Caki2 (cell line): ENCODE results near the gene DEDD. TPM values are rescaled to one million over a fixed set of nuclear protein-coding genes. Genes with fewer than 3 reads are reported as not detected.

Experiments used
- DNase-seq: peaks from one replicate; pipeline ENCODE4 v3.0.0-alpha.2; 2015; ENCODE audit warnings: low read depth
- in situ Hi-C: cut with HindIII; loops from 2 replicates; pipeline ENCODE4 v1.10.0; 2016; ENCODE audit warnings: low sequenced_read_pairs, low pct_unique_long_range_greater_than_20kb, mixed read lengths
- total RNA-seq: library from RNA; depleted of rRNA; stranded (reverse); fragments of >200 nt; shearing (Covaris generic); gene quantifications from 2 replicates; pipeline ENCODE4 v1.2.3, GENCODE V29; 2014; ENCODE audit warnings: low replicate concordance; rRNA removed

Gene DEDD
- 17.4 and 39.5 TPM in 2 replicates for total RNA-seq

- peak; percentile 97 for DNase-seq
- in situ Hi-C loops = no loop called here
Measured at GRCh38 chr1:161132410-161133219, at the start of gene DEDD. Gene DEDD (minus strand): TSS chr1:161132667. CDS start chr1:161124462, 8,205 bp downstream.

GRCh38 chr1:161182214-161182613, 49.7 kb upstream of the DEDD start:
- DNase-seq = no peak
- in situ Hi-C loops = no loop called here

- no peak for DNase-seq
- in situ Hi-C loops = no loop called here
Measured at GRCh38 chr1:161180639-161181038, 48.2 kb upstream of the DEDD start.

GRCh38 chr1:161179698-161180097, 47.2 kb upstream of the DEDD start:
- no peak for DNase-seq
- in situ Hi-C loops = no loop called here

GRCh38 chr1:161177936-161178244, 45.4 kb upstream of the DEDD start:
- no peak for DNase-seq
- in situ Hi-C loops = no loop called here

- peak; percentile 73 for DNase-seq
Measured at GRCh38 chr1:161177112-161177935, 44.9 kb upstream of the DEDD start, which contains the start of gene B4GALT3. Gene B4GALT3 (minus strand): TSS chr1:161177507. CDS start chr1:161176060, 1,447 bp downstream.

GRCh38 chr1:161176468-161177111, 44.1 kb upstream of the DEDD start:
- in situ Hi-C loops = no loop called here
- no peak for DNase-seq

More at GRCh38 chr1:161177112-161177935, 44.9 kb upstream of the DEDD start, which contains the start of gene B4GALT3:
- in situ Hi-C loops = no loop called here

- in situ Hi-C loops = no loop called here
- DNase-seq = no peak
Measured at GRCh38 chr1:161175771-161176453, 43.4 kb upstream of the DEDD start.

- DNase-seq = no peak
- in situ Hi-C loops = no loop called here
Measured at GRCh38 chr1:161174911-161175310, 42.4 kb upstream of the DEDD start.

- no peak for DNase-seq
- in situ Hi-C loops = no loop called here
Measured at GRCh38 chr1:161173711-161174110, 41.2 kb upstream of the DEDD start.

- no peak for DNase-seq
- in situ Hi-C loops = no loop called here
Measured at GRCh38 chr1:161172776-161173376, 40.4 kb upstream of the DEDD start.

- in situ Hi-C loops = no loop called here
- no peak for DNase-seq
Measured at GRCh38 chr1:161172349-161172748, 39.9 kb upstream of the DEDD start.

GRCh38 chr1:161171696-161172095, 39.2 kb upstream of the DEDD start:
- DNase-seq = no peak
- in situ Hi-C loops = no loop called here

GRCh38 chr1:161171191-161171590, 38.7 kb upstream of the DEDD start:
- in situ Hi-C loops = no loop called here
- DNase-seq = no peak

- in situ Hi-C loops = no loop called here
- no peak for DNase-seq
Measured at GRCh38 chr1:161168906-161169305, 36.4 kb upstream of the DEDD start.

GRCh38 chr1:161166669-161167548, 34.4 kb upstream of the DEDD start:
- peak; percentile 15 for DNase-seq
- in situ Hi-C loops = no loop called here
